HepG2 (cell line): ENCODE results near the gene NDRG3. TPM values are rescaled to one million over a fixed set of nuclear protein-coding genes. Genes with fewer than 3 reads are reported as not detected.

Experiments used
- ATAC-seq: fragments of 200-7000 bp; cut with Tn5 transposase; 3 replicates; pipeline ENCODE4 v1.9.1; 2020; ENCODE audit warnings: mild to moderate bottlenecking, moderate library complexity
- BruUV-seq: library from RNA; stranded (reverse); fragments of 400-500 nt; replicated peaks from 2 replicates; lab custom pipeline; 2021; lab: Mats Ljungman, UMichigan
- CTCF ChIA-PET: fragments of 300-600 bp; formaldehyde crosslinking; extraction: SDS; loops from one replicate; lab custom pipeline; 2021; ENCODE audit warnings: low total read pairs, inconsistent platforms, low intra/inter-chr PET ratio; lab: Yijun Ruan, JAX
- POLR2A ChIA-PET: fragments of 350-600 bp; sonication (Branson Sonifier 250); formaldehyde crosslinking; loops from one replicate; lab custom pipeline; 2020; ENCODE audit warnings: antibody characterized with exemption, inconsistent platforms; lab: Yijun Ruan, JAX
- DNase-seq: peaks from one replicate; pipeline ENCODE4 v3.0.0-alpha.2; 2015; ENCODE audit warnings: low spot score
- FAIRE-seq: peaks from 3 replicates; lab custom pipeline; 2011; peaks lifted over from hg19 to GRCh38; lab: Jason Lieb, UNC
- H2AFZ ChIP-seq: one replicate; pipeline ENCODE4 v1.6.1; 2011; ENCODE audit warnings: low read length, inconsistent platforms
- H3K27ac ChIP-seq: fragments of 300-600 bp; 3 replicates; pipeline ENCODE4 v1.8.0; 2011; ENCODE audit warnings: mixed run types, mild to moderate bottlenecking, mixed read lengths, low read length, inconsistent platforms; ENCODE audit not compliant: insufficient read depth; ENCODE audit errors: extremely low read length
- H3K27me3 ChIP-seq, 2 experiments: fragments of 200-600 bp in 1 of 2; 2 replicates in 1 of 2; 3 replicates in 1 of 2; pipeline versions ENCODE4 v1.6.0 to v1.8.0; 2011; ENCODE audit warnings: low read length in 2 of 2, mild to moderate bottlenecking in 2 of 2, moderate library complexity in 2 of 2, inconsistent platforms in 1 of 2; ENCODE audit not compliant: insufficient read depth in 2 of 2, control insufficient read depth in 1 of 2
- H3K36me3 ChIP-seq, 2 experiments: fragments of 200-600 bp in 1 of 2; replicated peaks in 1 of 2; 2 replicates in 1 of 2; 3 replicates in 1 of 2; pipeline versions ENCODE4 v1.5.1 to v1.8.0; 2011; ENCODE audit warnings: low read length in 2 of 2, inconsistent platforms in 1 of 2; ENCODE audit not compliant: insufficient read depth in 2 of 2, control insufficient read depth in 1 of 2
- H3K4me1 ChIP-seq: 2 replicates; pipeline ENCODE4 v1.5.1; 2012; ENCODE audit warnings: low read length, inconsistent platforms; ENCODE audit not compliant: insufficient read depth
- H3K4me2 ChIP-seq: 2 replicates; pipeline ENCODE4 v1.6.0; 2011; ENCODE audit warnings: low read depth, low read length, inconsistent platforms
- H3K4me3 ChIP-seq, 3 experiments: fragments of 200-600 bp in 1 of 3; sonication (generic), shearing (Covaris generic) in 1 of 3; replicated peaks in 1 of 3; 2 replicates each; pipeline ENCODE4 v1.5.1; 2011 to 2016; ENCODE audit warnings: low read length in 3 of 3, inconsistent platforms in 2 of 3, low read depth in 2 of 3, mild to moderate bottlenecking in 2 of 3, control low read depth in 1 of 3, mixed read lengths in 1 of 3; ENCODE audit not compliant: insufficient read depth in 1 of 3
- H3K79me2 ChIP-seq: one replicate; pipeline ENCODE4 v1.6.1; 2011; ENCODE audit warnings: low read length, inconsistent platforms; ENCODE audit not compliant: insufficient read depth
- H3K9ac ChIP-seq: 2 replicates; pipeline ENCODE4 v1.6.0; 2011; ENCODE audit warnings: mild to moderate bottlenecking, low read depth, low read length, inconsistent platforms; ENCODE audit not compliant: insufficient read depth
- H3K9me3 ChIP-seq: 2 replicates; pipeline ENCODE4 v1.5.1; 2012; ENCODE audit warnings: mild to moderate bottlenecking, low read length
- H4K20me1 ChIP-seq: 2 replicates; pipeline ENCODE4 v1.6.0; 2011; ENCODE audit warnings: inconsistent platforms, mild to moderate bottlenecking, low read length, moderate library complexity; ENCODE audit not compliant: insufficient read depth
- DNMT3B ChIP-seq: conservative IDR thresholded peaks from 2 replicates; pipeline ENCODE4 v1.6.1; 2016; ENCODE audit warnings: missing biosample characterization, control low read depth
- EHMT2 ChIP-seq: fragments of 200-600 bp; sonication (generic); IDR thresholded peaks from 2 replicates; pipeline ENCODE4 v1.7.0; 2017; ENCODE audit warnings: antibody characterized with exemption, low read depth, low read length, borderline replicate concordance
- HIVEP1 ChIP-seq: sonication (generic); formaldehyde crosslinking; IDR thresholded peaks from 2 replicates; pipeline ENCODE4 v1.4.0; 2020; ENCODE audit warnings: mild to moderate bottlenecking, missing genetic modification reagents
- MAFK ChIP-seq, 2 experiments: IDR thresholded peaks in 1 of 2; conservative IDR thresholded peaks in 1 of 2; 2 replicates each; pipeline ENCODE4 v1.6.1; 2011; ENCODE audit warnings: improper control_type of control experiment in 2 of 2, low read length in 2 of 2
- MXD1 ChIP-seq: sonication (generic); formaldehyde crosslinking; IDR thresholded peaks from 2 replicates; pipeline ENCODE4 v1.4.0; 2020; ENCODE audit warnings: mild to moderate bottlenecking, missing genetic modification reagents
- NCOA5 ChIP-seq: sonication (generic); formaldehyde crosslinking; IDR thresholded peaks from 2 replicates; pipeline ENCODE4 v1.4.0; 2020; ENCODE audit warnings: missing genetic modification reagents
- PBX2 ChIP-seq: IDR thresholded peaks from 2 replicates; pipeline ENCODE4 v1.6.1; 2016; ENCODE audit warnings: control low read depth
- SNRNP70 ChIP-seq: fragments of 200-400 bp; formaldehyde crosslinking; IDR thresholded peaks from 2 replicates; pipeline ENCODE4 v1.6.1; 2017; ENCODE audit warnings: mild to moderate bottlenecking, low read depth, low read length, moderate library complexity
- SP4 ChIP-seq: sonication (generic); formaldehyde crosslinking; IDR thresholded peaks from 2 replicates; pipeline ENCODE4 v1.8.1; 2023; ENCODE audit warnings: mild to moderate bottlenecking, missing genetic modification reagents
- ZBTB38 ChIP-seq: sonication (generic); formaldehyde crosslinking; IDR thresholded peaks from 2 replicates; pipeline ENCODE4 v1.5.1; 2020; ENCODE audit warnings: mild to moderate bottlenecking, missing genetic modification reagents
- ZHX1 ChIP-seq: sonication (generic); formaldehyde crosslinking; IDR thresholded peaks from 2 replicates; pipeline ENCODE4 v1.8.1; 2022; ENCODE audit warnings: low read depth, mild to moderate bottlenecking, missing genetic modification reagents
- ZNF136 ChIP-seq: sonication (generic); formaldehyde crosslinking; IDR thresholded peaks from 2 replicates; pipeline ENCODE4 v1.8.1; 2022; ENCODE audit warnings: low read depth, mild to moderate bottlenecking, moderate library complexity, missing genetic modification reagents
- ZNF609 ChIP-seq: sonication (generic); formaldehyde crosslinking; IDR thresholded peaks from 2 replicates; pipeline ENCODE4 v1.4.0; 2020; ENCODE audit warnings: mild to moderate bottlenecking, missing genetic modification reagents, borderline replicate concordance
- WGBS: methylation state at CpG from one replicate; pipeline ENCODE4 v1.1.6; 2017; ENCODE audit warnings: low lambda C conversion rate; 5-methylcytosine and 5-hydroxymethylcytosine counted together
- in situ Hi-C: cut with HindIII; loops from 2 replicates; pipeline ENCODE4 v1.10.0; 2017; ENCODE audit warnings: low pct_unique_long_range_greater_than_20kb; ENCODE audit not compliant: extremely low pct_ligation_motif_present
- intact Hi-C: fragments of 100-400 bp; cut with micrococcal nuclease; formaldehyde crosslinking; loops from one replicate; pipeline ENCODE4 v1.10.0; 2022; ENCODE audit not compliant: unreplicated experiment
- polyA plus RNA-seq, 8 experiments: library from polyadenylated mRNA; depleted of rRNA in 3 of 8; stranded (reverse) in 7 of 8; unstranded in 1 of 8; fragments of >200 nt; fragmentation: Illumina TruSeq in 4 of 8; extraction: Trizol in 4 of 8; gene quantifications; 2 replicates each; pipeline versions ENCODE4 v1.2.1 to v1.2.3, GENCODE V29; 2011 to 2016; ENCODE audit warnings: low read depth in 4 of 8, missing spikeins in 1 of 8, mixed read lengths in 1 of 8; ENCODE audit not compliant: insufficient read depth in 1 of 8
- total RNA-seq, 5 experiments: library from RNA; depleted of rRNA; stranded (reverse); fragments of >200 nt; fragmentation: Illumina TruSeq; extraction: Trizol; gene quantifications; 2 replicates each; pipeline ENCODE4 v1.2.3, GENCODE V29; 2016; ENCODE audit warnings: low read depth in 1 of 5

The NDRG3 gene
- total and polyA plus RNA-seq, 2 of the 13 experiments (the other 11 are each of a cell fraction or from before 2014, with no cell fraction given), result 36.0 to 40.5 TPM

- TF ChIP-seq ZNF609 (CRISPR knock-in tag) (0 out of 2 replicates have a peak, but pooled peaks have one; percentile 10), ZBTB38 (no peak)
- TF ChIP-seq, all 625 proteins: peak for 8
Observed at GRCh38 chr20:36646678-36647077, 99.2 kb downstream of the NDRG3 start (continued).

GRCh38 chr20:36645998-36646397, 99.9 kb downstream of the NDRG3 start, which contains the start of gene SLA2:
Gene SLA2, minus strand, starts transcription at chr20:36646196. Its CDS starts 4,861 bp downstream, at chr20:36641335.
- H3K4me2 ChIP-seq, result peak within 1 kb of the TSS; percentile 50; the same call in 1 of the 2 replicates
- H3K9me3 ChIP-seq, result no peaks in the 10 kb centered on the region
- ATAC-seq (no peak), DNase-seq (no peak), FAIRE-seq (no peak)
- no peak within 1 kb of the TSS for H3K4me3 ChIP-seq
- H3K36me3 ChIP-seq, result no peaks in the 10 kb centered on the region
- peaks cover 82% of the 10 kb centered on the region for H3K4me1 ChIP-seq
- H3K79me2 ChIP-seq, result no peaks in the 10 kb centered on the region
- H4K20me1 ChIP-seq, result no peaks in the 10 kb centered on the region
- intact Hi-C loops, result no loop called here
- no peak within 1 kb of the TSS for H2AFZ ChIP-seq
- no TSS peak for BruUV-seq
- POLR2A ChIA-PET, result interaction anchor here (1.0 to 3.1 kb wide), 4 partner anchors 12 to 33 kb away, joined by 3 to 14 read pairs (median 5); no protein-coding TSS in a partner anchor
- H3K27ac ChIP-seq, result peak within 1 kb of the TSS; percentile 59
- H3K9ac ChIP-seq, result peak within 1 kb of the TSS; percentile 32; the same call in 1 of the 2 replicates
- 87% methylated on average over 8 of the region's 9 CpGs for WGBS
- no peaks in the 10 kb centered on the region for H3K27me3 ChIP-seq
- in situ Hi-C loops, result no loop called here
- CTCF ChIA-PET, result no interaction called here
- TF ChIP-seq HIVEP1 (CRISPR knock-in tag) (no peak), NCOA5 (no peak), SNRNP70 (no peak), ZHX1 (CRISPR knock-in tag) (no peak), MAFK (conservative IDR thresholded peaks at IDR 0.05 in 1 of 2, IDR thresholded peaks at IDR 0.05 in 1 of 2; ENCODE audit: low read length in 2 of 2) (peak in 1 of 2 experiments; percentile 2; a peak in 1 of 4 replicates), EHMT2 (no peak), MXD1 (CRISPR knock-in tag) (no peak), SP4 (CRISPR knock-in tag) (peak; percentile 20; the same call in 1 of the 2 replicates), DNMT3B (CRISPR knock-in tag) (no peak), PBX2 (CRISPR knock-in tag) (no peak), ZNF136 (CRISPR knock-in tag) (no peak)
